Measurements from ENCODE around the gene MFRP.

GRCh38 chr11:119374632-119375336, 28.3 kb upstream of the MFRP start:
- no peak for TF ChIP-seq CTCF (IDR thresholded peaks at IDR 0.05)
- TF ChIP-seq POLR2A (IDR thresholded peaks at IDR 0.05), result no peak

Measured in ovary (tissue), 3 donors.